Measurements from ENCODE around the gene RBFOX2. TPM values are rescaled to one million over a fixed set of nuclear protein-coding genes. Genes with fewer than 3 reads are reported as not detected.

Gene RBFOX2
- total and polyA plus RNA-seq, 2 of the 8 experiments (the other 6 are each of a cell fraction or from before 2014, with no cell fraction given) = 121 to 122 TPM

DNA sequence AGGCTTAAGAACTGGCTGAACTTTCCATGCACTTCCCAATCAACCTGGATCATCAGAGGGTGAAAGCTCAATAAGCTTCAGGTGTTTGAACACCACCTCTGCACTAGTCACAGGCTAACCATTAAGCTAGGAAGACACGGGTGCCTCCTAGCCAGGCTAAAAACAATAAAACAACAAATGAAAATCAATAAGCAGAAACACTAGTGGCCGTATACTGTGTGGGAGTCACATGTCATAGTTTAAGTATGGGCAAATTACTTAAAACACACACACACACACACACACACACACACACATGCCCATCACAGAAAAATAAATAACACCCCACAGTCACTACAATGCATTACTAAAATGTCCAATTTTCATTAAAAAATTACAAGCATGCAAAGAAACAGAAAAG lies 225.7 kb downstream of the RBFOX2 start (continued):
- TF ChIP-seq, protein P1, sequence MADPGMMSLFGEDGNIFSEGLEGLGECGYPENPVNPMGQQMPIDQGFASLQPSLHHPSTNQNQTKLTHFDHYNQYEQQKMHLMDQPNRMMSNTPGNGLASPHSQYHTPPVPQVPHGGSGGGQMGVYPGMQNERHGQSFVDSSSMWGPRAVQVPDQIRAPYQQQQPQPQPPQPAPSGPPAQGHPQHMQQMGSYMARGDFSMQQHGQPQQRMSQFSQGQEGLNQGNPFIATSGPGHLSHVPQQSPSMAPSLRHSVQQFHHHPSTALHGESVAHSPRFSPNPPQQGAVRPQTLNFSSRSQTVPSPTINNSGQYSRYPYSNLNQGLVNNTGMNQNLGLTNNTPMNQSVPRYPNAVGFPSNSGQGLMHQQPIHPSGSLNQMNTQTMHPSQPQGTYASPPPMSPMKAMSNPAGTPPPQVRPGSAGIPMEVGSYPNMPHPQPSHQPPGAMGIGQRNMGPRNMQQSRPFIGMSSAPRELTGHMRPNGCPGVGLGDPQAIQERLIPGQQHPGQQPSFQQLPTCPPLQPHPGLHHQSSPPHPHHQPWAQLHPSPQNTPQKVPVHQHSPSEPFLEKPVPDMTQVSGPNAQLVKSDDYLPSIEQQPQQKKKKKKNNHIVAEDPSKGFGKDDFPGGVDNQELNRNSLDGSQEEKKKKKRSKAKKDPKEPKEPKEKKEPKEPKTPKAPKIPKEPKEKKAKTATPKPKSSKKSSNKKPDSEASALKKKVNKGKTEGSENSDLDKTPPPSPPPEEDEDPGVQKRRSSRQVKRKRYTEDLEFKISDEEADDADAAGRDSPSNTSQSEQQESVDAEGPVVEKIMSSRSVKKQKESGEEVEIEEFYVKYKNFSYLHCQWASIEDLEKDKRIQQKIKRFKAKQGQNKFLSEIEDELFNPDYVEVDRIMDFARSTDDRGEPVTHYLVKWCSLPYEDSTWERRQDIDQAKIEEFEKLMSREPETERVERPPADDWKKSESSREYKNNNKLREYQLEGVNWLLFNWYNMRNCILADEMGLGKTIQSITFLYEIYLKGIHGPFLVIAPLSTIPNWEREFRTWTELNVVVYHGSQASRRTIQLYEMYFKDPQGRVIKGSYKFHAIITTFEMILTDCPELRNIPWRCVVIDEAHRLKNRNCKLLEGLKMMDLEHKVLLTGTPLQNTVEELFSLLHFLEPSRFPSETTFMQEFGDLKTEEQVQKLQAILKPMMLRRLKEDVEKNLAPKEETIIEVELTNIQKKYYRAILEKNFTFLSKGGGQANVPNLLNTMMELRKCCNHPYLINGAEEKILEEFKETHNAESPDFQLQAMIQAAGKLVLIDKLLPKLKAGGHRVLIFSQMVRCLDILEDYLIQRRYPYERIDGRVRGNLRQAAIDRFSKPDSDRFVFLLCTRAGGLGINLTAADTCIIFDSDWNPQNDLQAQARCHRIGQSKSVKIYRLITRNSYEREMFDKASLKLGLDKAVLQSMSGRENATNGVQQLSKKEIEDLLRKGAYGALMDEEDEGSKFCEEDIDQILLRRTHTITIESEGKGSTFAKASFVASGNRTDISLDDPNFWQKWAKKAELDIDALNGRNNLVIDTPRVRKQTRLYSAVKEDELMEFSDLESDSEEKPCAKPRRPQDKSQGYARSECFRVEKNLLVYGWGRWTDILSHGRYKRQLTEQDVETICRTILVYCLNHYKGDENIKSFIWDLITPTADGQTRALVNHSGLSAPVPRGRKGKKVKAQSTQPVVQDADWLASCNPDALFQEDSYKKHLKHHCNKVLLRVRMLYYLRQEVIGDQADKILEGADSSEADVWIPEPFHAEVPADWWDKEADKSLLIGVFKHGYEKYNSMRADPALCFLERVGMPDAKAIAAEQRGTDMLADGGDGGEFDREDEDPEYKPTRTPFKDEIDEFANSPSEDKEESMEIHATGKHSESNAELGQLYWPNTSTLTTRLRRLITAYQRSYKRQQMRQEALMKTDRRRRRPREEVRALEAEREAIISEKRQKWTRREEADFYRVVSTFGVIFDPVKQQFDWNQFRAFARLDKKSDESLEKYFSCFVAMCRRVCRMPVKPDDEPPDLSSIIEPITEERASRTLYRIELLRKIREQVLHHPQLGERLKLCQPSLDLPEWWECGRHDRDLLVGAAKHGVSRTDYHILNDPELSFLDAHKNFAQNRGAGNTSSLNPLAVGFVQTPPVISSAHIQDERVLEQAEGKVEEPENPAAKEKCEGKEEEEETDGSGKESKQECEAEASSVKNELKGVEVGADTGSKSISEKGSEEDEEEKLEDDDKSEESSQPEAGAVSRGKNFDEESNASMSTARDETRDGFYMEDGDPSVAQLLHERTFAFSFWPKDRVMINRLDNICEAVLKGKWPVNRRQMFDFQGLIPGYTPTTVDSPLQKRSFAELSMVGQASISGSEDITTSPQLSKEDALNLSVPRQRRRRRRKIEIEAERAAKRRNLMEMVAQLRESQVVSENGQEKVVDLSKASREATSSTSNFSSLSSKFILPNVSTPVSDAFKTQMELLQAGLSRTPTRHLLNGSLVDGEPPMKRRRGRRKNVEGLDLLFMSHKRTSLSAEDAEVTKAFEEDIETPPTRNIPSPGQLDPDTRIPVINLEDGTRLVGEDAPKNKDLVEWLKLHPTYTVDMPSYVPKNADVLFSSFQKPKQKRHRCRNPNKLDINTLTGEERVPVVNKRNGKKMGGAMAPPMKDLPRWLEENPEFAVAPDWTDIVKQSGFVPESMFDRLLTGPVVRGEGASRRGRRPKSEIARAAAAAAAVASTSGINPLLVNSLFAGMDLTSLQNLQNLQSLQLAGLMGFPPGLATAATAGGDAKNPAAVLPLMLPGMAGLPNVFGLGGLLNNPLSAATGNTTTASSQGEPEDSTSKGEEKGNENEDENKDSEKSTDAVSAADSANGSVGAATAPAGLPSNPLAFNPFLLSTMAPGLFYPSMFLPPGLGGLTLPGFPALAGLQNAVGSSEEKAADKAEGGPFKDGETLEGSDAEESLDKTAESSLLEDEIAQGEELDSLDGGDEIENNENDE (IDR thresholded peaks at IDR 0.05; ENCODE audit: insufficient replicate concordance, low read length) = no peak
- TF ChIP-seq, protein P2, sequence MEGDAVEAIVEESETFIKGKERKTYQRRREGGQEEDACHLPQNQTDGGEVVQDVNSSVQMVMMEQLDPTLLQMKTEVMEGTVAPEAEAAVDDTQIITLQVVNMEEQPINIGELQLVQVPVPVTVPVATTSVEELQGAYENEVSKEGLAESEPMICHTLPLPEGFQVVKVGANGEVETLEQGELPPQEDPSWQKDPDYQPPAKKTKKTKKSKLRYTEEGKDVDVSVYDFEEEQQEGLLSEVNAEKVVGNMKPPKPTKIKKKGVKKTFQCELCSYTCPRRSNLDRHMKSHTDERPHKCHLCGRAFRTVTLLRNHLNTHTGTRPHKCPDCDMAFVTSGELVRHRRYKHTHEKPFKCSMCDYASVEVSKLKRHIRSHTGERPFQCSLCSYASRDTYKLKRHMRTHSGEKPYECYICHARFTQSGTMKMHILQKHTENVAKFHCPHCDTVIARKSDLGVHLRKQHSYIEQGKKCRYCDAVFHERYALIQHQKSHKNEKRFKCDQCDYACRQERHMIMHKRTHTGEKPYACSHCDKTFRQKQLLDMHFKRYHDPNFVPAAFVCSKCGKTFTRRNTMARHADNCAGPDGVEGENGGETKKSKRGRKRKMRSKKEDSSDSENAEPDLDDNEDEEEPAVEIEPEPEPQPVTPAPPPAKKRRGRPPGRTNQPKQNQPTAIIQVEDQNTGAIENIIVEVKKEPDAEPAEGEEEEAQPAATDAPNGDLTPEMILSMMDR (IDR thresholded peaks at IDR 0.05; ENCODE audit: control extremely low read depth in 1 of 3, insufficient read depth in 1 of 3, low read depth in 1 of 3, low read length in 3 of 3) = no peak
- no peak for TF ChIP-seq BCL11A (IDR thresholded peaks at IDR 0.05; ENCODE audit: low read depth in 2 of 2, low read length in 2 of 2)

Measured in H1 (cell line).